GM19397 (cell line): ENCODE measurements around the gene ADORA2B.
"Not testable (repeated sequence)": the region's sequence is repeated elsewhere in the genome, so short reads cannot be mapped to it uniquely, and the experiment has no call there.

ENCODE experiments used
- ATAC-seq: cut with Tn5 transposase; IDR thresholded peaks from one replicate; pipeline ENCODE4 v1.9.1; 2021; ENCODE audit warnings: mild to moderate bottlenecking, moderate library complexity; ENCODE audit not compliant: unreplicated experiment

ADORA2B gene

DNA sequence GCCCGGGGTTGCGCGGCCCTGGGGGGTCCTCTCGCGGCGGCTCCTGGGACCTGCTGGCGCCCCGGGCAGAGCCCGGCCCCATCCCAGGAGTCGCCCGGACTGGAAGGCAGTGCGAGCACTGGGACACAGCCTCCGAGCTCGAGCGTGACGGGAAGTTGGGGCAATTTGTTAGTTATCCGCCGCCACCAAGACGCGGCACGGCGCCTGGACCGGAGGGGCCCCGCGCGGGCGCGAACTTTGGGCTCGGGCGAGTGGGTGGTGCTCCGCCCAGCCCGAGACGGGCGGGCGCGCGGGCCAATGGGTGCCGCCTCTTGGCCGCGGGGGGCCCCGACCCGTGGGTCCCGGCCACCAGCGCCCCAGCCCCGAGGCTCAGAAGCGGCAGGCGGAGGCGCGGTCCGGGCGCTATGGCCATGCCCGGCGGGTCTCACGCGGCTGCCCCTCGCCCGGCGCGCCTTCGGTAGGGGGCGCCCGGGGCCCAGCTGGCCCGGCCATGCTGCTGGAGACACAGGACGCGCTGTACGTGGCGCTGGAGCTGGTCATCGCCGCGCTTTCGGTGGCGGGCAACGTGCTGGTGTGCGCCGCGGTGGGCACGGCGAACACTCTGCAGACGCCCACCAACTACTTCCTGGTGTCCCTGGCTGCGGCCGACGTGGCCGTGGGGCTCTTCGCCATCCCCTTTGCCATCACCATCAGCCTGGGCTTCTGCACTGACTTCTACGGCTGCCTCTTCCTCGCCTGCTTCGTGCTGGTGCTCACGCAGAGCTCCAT, at the start of gene ADORA2B:
Gene ADORA2B (plus strand): TSS at position 372 of the 768 bp plus-strand sequence. CDS start 119 bp downstream, at position 491.
- ATAC-seq = peak; percentile 40

DNA sequence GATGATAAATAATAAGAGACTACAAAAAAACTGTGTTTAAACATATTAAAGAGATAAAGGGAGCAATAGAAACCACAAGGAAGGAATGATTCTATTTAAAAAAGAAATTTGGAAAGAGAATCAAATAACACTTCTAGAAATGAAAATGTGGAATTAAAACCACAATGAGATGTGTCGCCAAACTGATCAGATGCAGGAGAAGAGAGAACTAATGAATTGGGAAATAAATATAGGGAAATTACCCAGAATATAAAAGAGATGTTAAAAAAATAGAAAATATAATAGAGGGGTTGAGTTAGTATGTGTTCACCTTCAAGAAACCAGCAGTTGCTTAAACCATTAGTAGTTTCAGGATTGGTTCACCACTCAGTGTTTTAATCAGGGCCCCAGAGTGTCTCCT, 48.7 kb upstream of the ADORA2B start:
- ATAC-seq = no peak

DNA sequence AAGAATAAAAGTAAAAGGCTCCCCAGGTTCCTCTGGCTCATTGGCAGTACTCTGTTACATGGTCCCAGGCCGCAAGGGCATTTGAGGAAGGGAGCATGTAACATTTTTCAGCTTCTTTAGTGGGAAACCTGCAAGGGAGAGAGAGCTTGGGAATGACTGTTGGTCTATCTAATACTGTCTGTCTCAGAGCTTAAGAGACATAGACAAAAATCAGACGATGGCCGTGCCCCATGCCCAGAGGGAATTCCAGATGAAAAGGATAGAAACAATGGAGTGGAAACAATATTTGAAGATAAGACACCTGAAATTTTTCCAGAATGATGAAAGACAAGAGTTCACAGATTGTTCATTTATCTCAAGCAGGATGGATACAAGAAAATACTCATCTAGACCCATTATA, 48.1 kb upstream of the ADORA2B start:
- ATAC-seq = no peak

DNA sequence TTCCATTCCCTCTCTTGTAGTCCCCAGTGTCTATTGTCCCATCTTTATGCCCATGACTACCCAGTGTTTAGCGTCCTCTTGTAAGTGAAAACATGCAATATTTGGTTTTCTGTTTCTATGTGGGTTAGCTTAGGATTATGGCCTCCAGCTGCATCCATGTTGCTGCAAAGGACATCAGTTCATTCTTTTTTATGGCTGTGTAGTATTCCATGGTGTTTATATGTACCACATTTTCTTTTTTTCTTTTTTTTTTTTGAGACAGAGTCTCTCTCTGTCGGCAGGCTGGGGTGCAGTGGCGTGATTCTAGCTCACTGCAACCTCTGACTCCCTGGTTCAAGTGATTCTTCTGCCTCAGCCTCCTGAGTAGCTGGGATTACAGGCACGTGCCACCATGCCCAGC, 45.3 kb upstream of the ADORA2B start:
- not testable (repeated sequence) for ATAC-seq

DNA sequence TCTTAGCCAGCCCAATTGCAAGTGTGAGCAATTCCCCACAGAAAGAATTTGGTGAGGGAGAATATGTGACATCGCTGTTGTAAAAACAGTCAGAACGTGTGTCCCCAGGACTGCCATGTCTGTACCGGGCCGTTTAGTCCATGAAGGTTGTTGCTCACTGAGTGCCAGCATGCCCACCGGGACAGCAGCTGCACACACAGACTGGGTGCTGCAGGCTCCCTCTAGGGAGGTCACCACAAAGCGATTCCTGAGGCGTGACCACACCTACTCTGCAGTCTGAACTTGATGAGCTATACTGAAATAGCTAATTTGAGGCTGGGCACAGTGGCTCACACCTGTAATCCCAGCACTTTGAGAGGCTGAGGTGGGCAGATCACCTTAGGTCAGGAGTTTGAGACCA, 44.1 kb upstream of the ADORA2B start:
- no peak for ATAC-seq

DNA sequence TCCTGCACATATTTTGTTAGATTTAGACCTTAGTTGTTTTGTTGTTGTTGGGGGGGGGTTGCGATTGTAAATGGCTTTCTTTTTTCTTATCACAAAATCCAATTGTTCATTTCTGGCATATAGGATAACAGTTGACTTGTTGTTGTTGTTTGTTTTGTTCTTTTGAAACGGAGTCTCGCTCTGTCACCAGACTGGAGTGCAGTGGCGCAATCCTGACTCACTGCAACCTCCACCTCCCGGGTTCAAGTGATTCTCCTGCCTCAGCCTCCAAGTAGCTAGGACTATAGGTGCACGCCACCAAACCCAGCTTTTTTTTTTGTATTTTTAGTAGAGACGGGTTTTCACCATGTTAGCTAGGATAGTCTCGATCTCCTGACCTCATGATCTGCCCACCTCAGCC, 39.7 kb upstream of the ADORA2B start:
- ATAC-seq = not testable (repeated sequence)

DNA sequence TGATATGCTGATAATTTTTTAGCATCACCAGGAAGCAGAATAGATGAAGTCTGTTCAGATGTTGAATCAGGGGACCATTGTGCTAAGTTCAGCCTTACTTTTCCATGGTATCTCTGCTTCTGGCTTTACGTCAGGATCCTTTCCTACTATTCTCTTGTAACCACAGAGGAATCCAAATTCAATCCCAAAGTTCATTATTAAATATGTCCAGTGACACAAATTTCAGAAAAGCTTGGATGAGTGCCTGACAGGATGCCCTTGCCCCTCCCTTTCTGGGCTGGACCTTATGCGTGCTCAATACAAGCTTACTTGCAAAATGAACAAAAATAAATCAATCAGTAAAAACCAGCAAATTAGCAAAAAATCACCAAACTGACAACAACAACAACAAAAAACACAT, 37.6 kb upstream of the ADORA2B start:
- ATAC-seq = no peak

DNA sequence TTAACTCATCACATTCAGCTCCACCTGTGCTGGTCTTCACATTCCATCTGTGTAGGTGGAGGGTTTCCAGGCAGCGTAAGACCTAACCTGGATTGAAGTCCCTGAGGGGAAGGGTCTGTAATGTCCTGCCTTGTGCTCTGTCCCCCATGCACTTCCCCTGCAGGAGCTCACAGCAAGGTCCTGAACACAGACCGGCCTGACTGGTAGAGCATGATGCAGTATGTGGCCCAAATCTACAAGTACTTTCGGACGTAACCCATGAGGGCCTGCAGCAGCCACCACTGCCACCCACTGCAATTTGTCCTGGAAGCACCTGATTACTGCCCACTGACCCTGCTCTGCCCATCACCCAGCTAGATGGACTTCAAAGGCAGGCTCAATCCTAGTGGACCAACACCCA, 36.6 kb upstream of the ADORA2B start:
- ATAC-seq = no peak

DNA sequence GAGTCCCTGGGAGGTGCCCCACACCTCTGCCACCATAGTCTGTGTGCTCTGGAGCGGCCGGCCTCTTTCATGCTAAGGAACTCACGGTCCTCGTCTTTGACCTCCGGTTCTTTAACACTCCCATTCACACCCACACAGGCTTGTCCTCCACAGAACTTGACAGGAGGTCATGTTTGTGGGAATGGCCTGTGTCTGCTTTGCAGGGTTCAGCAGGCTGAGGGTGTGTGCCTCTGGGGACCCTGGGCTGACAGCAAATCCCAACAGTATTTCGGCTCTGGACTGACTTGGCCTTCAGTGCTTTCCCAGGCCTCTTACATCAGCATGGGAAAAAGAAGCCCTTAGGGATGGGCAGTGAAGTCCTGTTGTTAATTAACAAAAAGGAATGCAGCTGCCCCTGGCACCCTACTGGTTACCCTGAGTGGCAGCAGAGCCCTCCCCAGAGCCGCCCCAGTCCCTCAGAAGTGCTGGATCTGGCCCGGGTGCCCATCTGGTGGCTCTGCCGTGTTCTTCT, 35.4 kb upstream of the ADORA2B start:
- ATAC-seq = no peak

DNA sequence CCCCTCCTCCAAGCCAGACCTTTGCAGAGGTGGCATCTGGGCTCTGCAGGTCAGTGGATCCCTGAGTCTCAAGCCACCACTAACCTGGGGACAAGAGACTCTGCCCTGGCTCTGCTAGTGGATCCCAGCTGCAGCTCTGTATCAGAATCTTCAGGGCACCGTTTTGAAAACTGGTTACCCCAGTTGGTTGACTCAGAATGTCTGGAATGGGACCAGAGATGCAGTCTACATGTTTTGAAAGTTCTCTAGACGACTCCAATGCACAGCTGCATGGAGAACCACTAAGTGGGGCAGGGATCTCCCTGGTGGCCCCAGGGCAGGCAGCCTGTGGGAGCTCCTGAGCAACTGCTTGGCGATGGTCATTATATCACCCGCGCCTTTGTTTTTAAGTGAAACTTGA, 34.1 kb upstream of the ADORA2B start:
- no peak for ATAC-seq

DNA sequence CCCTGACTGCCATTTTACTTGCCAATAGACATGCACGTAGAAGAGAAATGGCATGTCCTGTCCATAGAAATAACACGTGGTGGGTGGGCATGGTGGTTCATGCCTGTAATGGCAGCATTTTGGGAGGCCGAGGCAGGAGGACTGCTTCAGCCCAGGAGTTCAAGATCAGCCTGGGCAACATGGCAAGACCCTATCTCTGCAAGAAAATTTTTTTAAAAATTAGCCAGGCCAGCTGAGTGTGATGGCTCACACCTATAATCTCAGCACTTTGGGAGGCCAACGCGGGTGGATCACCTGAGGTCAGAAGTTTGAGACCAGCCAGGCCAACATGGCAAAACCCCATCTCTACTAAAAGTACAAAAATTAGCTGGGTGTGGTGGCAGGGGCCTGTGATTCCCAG, 33.2 kb upstream of the ADORA2B start:
- ATAC-seq = not testable (repeated sequence)

DNA sequence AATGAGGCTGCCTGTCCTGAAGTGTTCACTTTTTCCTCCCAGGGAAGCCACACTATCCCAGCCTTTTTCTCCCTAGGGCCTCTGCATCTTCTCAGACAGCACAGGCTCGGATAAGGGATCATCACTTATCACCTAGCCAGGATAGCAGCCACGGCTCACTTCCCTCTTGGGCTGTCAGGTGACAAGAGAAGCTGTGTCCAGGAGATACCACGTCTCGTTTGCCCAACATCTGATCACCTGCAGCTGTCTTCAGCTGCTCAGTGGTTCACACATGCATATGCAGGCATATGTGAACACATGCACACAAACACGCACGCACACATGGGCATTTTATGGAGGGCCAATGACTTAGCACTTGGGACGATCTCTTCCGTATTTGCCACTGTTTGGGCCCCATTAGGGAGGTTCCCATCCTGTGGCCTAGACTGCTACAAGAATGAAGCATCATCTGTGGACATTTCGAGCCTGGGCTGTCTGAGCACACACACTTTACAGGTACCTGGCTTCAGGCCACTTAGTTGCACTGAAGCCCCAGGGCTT, 32.4 kb upstream of the ADORA2B start:
- no peak for ATAC-seq

DNA sequence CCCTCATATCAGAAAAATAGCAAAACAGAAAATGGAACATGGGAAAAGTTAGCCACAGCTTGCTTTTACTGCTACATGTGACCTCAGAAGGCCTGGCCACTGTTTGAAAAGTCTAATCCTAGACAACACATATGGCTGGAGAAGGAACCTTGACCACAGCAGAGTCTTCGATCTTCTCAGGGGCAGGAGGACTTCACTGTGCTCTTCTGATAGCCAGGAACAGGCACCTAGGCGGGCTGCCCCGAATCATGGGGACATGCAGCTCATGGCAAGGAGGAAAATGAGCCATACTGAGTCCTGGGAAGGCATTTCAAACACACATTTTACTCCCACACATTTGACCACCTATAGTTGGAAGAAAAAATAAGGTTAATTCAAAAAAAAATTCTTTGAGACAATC, 31.1 kb upstream of the ADORA2B start:
- ATAC-seq = no peak

DNA sequence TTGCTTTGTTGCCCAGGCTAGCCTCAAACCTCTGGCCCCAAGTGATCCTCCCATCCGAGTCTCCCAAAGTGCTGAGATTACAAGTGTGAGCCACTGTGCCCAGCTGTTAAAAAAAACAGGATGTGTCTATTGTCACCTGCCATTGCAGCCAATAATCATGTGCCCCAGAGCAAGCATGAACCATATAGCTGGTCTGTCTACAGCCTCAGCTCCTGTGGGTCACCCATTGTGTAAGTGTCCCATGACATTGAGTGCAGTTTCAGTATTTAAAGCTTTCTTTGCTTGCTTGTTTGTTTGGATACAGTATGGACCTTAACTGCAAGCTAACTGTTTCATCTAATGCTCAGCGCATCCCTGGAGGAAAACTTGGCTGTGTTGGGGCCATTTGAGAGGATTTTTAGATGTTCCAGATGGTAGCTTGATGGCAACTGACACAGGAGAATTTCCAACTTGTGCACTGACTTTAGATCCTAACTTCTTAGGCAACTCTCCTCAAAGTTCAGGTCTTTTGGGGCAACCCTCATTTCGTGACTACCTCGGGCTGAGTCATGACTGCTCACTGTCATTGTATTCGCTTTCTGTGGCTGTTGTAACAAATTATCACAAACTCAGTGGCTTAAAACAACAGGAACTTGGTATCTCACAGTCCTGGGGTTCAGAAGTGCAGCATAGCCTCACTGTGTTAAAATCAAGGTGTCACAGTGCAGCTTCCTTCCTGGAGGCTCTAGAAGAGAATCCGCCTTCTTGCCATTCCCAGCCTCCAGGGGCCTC, 30.3 kb upstream of the ADORA2B start:
- ATAC-seq = no peak

DNA sequence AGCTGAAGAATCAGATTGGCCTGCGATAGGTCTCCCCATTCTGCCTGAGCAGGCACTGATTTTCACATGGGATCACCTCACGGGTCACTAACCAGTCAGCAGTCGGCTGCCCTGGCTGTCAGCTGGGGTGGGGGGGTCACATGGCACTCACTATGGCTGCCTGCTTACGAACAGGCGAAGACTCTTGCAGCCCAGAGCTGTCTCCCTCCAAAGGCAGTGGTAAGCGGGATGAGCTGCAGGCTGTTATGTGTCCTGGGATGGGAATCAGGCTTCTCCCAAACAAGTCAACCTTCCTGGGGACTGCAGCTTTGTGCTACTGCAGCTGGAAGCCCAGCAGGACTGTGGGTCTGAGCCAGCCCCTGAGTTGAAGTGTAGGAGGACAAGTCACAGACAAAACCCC, 29.0 kb upstream of the ADORA2B start:
- no peak for ATAC-seq

DNA sequence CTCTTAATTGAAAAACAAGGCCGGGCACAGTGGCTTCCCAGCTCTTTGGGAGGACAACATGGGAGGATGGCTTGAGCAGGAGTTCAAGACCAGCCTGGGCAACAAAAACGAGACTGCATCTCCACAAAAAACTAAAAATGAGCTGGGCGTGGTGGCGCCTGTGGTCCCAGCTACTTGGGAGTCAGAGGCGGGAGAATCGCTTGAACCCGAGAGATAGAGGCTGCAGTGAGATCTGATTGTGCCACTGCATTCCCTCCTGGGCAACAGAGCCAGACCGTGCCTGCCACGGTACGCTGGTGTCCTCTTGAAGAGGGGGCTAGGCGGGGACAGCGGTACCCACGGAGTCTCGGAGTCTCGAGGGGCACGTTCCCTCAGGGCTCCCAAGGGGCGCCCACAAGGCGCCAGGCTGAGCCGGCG, 27.9 kb upstream of the ADORA2B start:
- ATAC-seq = no peak

DNA sequence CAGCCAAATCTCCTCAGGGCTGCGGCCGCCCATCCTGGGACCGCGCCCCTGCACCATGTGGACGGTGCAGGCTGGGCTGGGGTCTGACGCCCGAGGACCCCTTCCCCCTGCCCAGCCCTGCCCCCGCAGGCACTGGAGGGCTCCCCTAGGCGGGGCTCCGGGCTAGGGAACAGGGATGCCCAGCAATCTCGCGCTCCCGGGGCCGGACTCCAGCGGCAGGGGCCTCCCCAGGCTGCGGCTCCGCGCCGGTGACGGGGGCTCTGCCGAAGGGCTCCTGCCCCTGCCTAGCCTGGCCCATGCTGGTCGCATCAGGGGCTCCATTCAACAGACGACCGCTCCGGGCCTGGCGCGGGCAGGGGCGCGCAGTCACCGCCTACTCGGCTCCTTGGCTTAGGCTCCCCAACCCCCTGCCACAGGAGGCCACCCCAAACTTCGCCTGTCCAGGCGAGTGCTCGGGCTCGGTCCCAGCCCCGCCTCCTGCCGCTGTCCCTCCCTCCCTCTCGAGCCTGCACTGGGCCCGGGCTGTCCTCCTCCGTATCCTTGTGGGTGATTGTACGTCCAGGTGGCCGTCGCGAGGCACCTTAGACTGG, 27.4 kb upstream of the ADORA2B start:
- no peak for ATAC-seq

DNA sequence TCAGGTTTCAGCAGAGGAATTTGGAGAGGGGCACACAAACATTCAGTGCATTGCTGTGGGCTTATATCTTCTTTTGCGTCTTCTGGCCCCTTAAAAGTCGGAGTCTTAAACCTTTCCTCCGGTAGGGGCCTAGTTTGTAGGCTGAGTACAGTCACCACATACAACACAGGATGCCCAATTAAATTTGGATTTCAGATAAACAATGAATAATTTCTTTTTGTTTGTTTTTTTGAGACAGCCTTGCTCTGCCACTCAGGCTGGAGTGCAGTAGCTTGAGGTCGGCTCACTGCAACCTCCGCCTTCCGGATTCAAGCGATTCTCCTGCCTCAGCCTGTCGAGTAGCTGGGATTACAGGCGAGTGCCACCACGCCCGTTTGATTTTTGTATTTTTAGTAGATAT, 26.7 kb upstream of the ADORA2B start:
- no peak for ATAC-seq

DNA sequence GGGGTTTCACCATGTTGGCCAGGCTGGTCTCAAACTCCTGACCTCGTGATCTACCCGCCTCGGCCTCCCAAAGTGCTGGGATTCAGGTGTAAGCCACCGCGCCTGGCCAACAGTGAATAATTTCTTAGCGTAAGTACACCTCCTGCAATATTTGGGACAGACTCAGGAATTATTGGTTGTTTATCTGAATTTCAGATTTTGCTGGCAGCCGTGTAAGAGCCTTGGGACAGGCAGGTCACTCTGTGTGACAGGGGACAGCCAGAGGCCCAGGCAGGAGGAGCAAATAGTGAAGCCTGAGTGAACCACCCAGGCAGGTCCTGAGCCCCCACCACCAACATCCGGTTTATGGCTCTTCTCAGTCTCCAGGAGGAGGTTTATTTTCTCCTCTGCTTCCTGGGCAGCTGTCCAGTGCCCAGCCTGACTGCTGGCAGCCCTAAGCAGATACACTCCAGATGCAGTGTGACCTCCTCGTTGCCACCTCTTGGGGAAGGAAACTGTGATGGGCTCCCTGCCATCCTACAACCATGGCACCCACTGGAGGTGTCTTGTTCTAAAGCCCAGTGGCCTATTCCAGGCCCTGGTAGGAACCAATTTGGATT, 26.2 kb upstream of the ADORA2B start:
- no peak for ATAC-seq

DNA sequence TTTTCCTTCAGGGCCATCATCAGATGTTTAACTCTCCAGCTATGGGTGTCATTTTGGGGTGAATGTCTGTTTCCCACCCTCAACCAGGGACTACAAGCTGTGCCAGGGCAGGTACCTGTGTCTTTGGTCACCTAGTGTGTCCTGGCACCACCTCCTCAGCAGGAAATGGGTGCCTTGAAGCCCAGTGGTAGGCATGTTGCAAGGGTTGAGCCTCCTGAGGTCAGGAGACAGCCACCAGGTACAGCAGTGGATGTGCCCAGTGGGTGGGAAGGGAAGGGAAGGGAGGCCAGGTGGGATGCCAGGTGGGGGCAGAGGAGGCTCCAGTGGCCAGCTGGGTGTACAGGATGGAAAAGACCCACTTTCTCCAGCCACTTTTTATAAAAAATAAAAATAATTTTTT, 25.5 kb upstream of the ADORA2B start:
- ATAC-seq = no peak

DNA sequence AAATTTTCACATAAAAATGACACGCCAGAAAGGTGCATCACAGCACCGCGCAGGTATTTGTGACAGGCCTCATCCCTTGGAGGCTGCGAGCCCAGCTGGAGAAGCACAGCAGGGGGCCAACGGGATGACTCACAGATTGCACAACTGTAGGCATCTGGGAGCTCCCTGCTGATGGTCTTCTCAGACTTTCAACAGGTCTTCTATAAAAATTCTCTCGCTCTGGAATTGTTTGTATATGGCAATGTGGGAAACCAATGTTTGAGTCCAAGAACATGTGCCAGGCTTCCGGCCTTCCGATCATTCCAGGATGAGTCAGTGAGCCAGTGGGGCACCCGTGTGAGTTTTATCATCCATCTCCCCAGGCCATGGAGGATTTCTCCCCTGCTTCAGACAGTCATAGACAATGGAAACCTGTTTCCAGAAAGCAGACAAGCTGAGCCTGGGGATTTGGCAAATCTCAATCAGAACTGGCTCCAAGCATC, 24.1 kb upstream of the ADORA2B start:
- ATAC-seq = no peak
